ENCODE measurements around the gene SMPD3.

DNA sequence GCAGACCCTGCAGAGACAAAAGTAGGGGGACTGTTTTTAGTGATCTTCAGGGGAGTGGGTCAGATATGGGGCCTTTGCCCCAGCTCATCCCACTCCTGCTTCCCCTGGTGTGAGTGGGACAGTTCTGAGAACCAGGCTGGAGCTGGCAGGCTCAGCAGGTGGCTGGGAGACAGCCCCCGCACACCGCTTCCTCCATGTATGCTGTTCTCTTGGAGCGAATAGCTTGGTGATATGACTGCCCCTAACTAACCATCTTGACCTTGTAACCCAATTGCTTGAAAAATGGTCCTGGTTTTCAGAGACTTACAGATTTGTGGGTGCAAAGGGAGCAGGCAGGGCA is 76.0 kb downstream of the SMPD3 start:
- no peak for TF ChIP-seq CTCF (IDR thresholded peaks at IDR 0.05)
- no peak for TF ChIP-seq POLR2A (IDR thresholded peaks at IDR 0.05)
